Islet of Langerhans (tissue), 1 donor: Measurements from ENCODE around the gene RABL2A.
"Not testable (repeated sequence)": the region's sequence is repeated elsewhere in the genome, so short reads cannot be mapped to it uniquely, and the experiment has no call there.

Experiments
- FAIRE-seq: peaks from one replicate; lab custom pipeline; 2011; peaks lifted over from hg19 to GRCh38; lab: Jason Lieb, UNC

The RABL2A gene

DNA sequence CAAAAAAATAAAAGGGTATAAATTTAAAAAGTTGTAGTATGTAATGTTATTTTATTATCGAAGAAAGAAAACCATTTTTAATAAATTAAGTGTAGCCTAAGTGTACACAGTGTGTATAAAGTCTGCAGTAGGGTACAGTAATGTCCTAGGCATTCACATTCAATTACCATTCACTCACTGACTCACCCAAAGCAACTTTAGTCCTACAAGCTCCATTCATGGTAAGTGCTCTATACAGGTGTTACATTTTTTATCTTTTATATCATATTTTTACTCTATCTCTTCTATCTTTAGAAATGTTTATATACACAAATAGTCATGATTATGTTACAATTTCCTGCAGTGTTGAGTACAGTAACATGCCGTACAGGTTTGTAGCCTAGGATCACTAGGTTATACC, 59.5 kb downstream of the RABL2A start:
- FAIRE-seq = no peak

DNA sequence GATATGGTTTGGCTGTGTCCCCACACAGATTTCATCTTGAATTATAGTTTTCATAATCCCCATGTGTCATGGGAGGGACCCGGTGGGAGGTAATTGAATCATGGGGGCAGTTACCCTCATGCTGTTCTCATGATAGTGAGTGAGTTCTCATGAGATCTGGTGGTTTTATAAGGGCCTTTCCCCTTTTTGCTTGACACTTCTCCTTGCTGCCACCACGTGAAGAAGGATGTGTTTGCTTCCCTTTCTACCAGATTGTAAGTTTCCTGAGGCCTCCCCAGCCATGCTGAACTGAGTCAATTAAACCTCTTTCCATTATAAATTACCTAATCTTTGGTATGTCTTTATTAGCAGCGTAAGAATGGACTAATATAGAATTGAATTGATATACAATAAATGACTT, 63.8 kb downstream of the RABL2A start:
- FAIRE-seq = not testable (repeated sequence)
